HG03159 (cell line): ENCODE measurements around the gene ECE1.

ENCODE experiments used
- ATAC-seq: cut with Tn5 transposase; IDR thresholded peaks from one replicate; pipeline ENCODE4 v1.9.1; 2021; ENCODE audit warnings: mild to moderate bottlenecking, moderate library complexity; ENCODE audit not compliant: unreplicated experiment

The ECE1 gene

GRCh38 chr1:21308847-21309652, 18.8 kb upstream of the ECE1 start:
- no peak for ATAC-seq

- no peak for ATAC-seq
These were observed 18.1 kb upstream of the ECE1 start for GRCh38 chr1:21308330-21308729.

GRCh38 chr1:21307663-21308305, 17.5 kb upstream of the ECE1 start:
- ATAC-seq: no peak

GRCh38 chr1:21307210-21307609, 16.9 kb upstream of the ECE1 start:
- no peak for ATAC-seq

- no peak for ATAC-seq
These were observed 15.6 kb upstream of the ECE1 start for GRCh38 chr1:21305900-21306189.

GRCh38 chr1:21305155-21305899, 15.1 kb upstream of the ECE1 start:
- ATAC-seq: no peak

GRCh38 chr1:21304488-21304887, 14.2 kb upstream of the ECE1 start:
- no peak for ATAC-seq

- ATAC-seq: no peak
These were observed 12.8 kb upstream of the ECE1 start for GRCh38 chr1:21302747-21303715.

- ATAC-seq: no peak
These were observed 11.7 kb upstream of the ECE1 start for GRCh38 chr1:21301794-21302440.

- no peak for ATAC-seq
These were observed 10.5 kb upstream of the ECE1 start for GRCh38 chr1:21300774-21301173.

- ATAC-seq: no peak
These were observed 9.6 kb upstream of the ECE1 start for GRCh38 chr1:21299780-21300395.

- no peak for ATAC-seq
These were observed 8.7 kb upstream of the ECE1 start for GRCh38 chr1:21298981-21299391.

GRCh38 chr1:21297975-21298374, 7.7 kb upstream of the ECE1 start:
- ATAC-seq: no peak

- no peak for ATAC-seq
These were observed 6.5 kb upstream of the ECE1 start for GRCh38 chr1:21296509-21297354.

- ATAC-seq: no peak
These were observed 5.3 kb upstream of the ECE1 start for GRCh38 chr1:21295545-21295944.

GRCh38 chr1:21295002-21295401, 4.7 kb upstream of the ECE1 start:
- ATAC-seq: no peak

- peak; percentile 52 for ATAC-seq
These were observed 4.2 kb upstream of the ECE1 start for GRCh38 chr1:21294266-21294989.

GRCh38 chr1:21293537-21294265, 3.4 kb upstream of the ECE1 start:
- peak; percentile 32 for ATAC-seq
